ENCODE data around the gene WDR74. TPM values are rescaled to one million over a fixed set of nuclear protein-coding genes. Genes with fewer than 3 reads are reported as not detected.

Gene WDR74
- total and polyA plus RNA-seq, 4 donors: 13.5 to 53.9 (median 39.1) TPM

Small RNAs within 50 kb of the gene (microRNA-seq; reads per million reads assigned to microRNA genes)
- gene MIR6514 (0 to 4.2 reads per million in 2 donors), gene MIR6748 (0 to 0.60 reads per million in 2 donors)

Other genes starting within 250 kb of the WDR74 start
- 10 to 100 TPM; 14.8 to 14.9 TPM for gene TUT1, start 248.1 kb downstream of the WDR74 start, total RNA-seq
- gene TUT1, start 248.1 kb downstream of the WDR74 start, polyA plus RNA-seq: 10 to 100 TPM in 1 of 2 donors, 1 to 10 TPM in 1; 1.6 to 10.8 TPM
- 10 to 100 TPM; 80.1 to 87.9 TPM for gene MTA2, start 237.7 kb downstream of the WDR74 start, total RNA-seq
- gene MTA2, start 237.7 kb downstream of the WDR74 start, polyA plus RNA-seq: 10 to 100 TPM; 13.5 to 40.3 TPM
- gene EML3, start 226.8 kb downstream of the WDR74 start, total RNA-seq: 100 to 1,000 TPM in 1 of 2 donors, 10 to 100 TPM in 1; 93.7 to 134 TPM
- gene EML3, start 226.8 kb downstream of the WDR74 start, polyA plus RNA-seq: 100 to 1,000 TPM in 1 of 2 donors, 10 to 100 TPM in 1; 15.7 to 182 TPM
- gene ROM1, start 226.3 kb downstream of the WDR74 start, total RNA-seq: 10 to 100 TPM in 1 of 2 donors, 1 to 10 TPM in 1; 9.0 to 15.6 TPM
- 10 to 100 TPM; 33.2 to 33.9 TPM for gene ROM1, start 226.3 kb downstream of the WDR74 start, polyA plus RNA-seq
- gene B3GAT3, start 217.6 kb downstream of the WDR74 start, total RNA-seq: 10 to 100 TPM; 26.7 to 39.7 TPM
- 10 to 100 TPM; 12.6 to 45.2 TPM for gene B3GAT3, start 217.6 kb downstream of the WDR74 start, polyA plus RNA-seq
- 100 to 1,000 TPM; 196 to 206 TPM for gene GANAB, start 193.0 kb downstream of the WDR74 start, total RNA-seq
- gene GANAB, start 193.0 kb downstream of the WDR74 start, polyA plus RNA-seq: 100 to 1,000 TPM in 1 of 2 donors, 10 to 100 TPM in 1; 41.2 to 117 TPM
- gene INTS5, start 186.3 kb downstream of the WDR74 start, total RNA-seq: 10 to 100 TPM; 12.5 to 13.3 TPM
- gene INTS5, start 186.3 kb downstream of the WDR74 start, polyA plus RNA-seq: 1 to 10 TPM; 3.8 to 6.2 TPM
- gene C11orf98, start 174.4 kb downstream of the WDR74 start, total RNA-seq: 10 to 100 TPM; 23.1 to 27.7 TPM
- 100 to 1,000 TPM in 1 of 2 donors, 10 to 100 TPM in 1; 79.3 to 121 TPM for gene C11orf98, start 174.4 kb downstream of the WDR74 start, polyA plus RNA-seq
- 10 to 100 TPM; 11.1 to 11.7 TPM for gene CSKMT, start 174.3 kb downstream of the WDR74 start, total RNA-seq
- gene CSKMT, start 174.3 kb downstream of the WDR74 start, polyA plus RNA-seq: 10 to 100 TPM in 1 of 2 donors, 1 to 10 TPM in 1; 8.8 to 16.3 TPM
- gene UQCC3, start 167.9 kb downstream of the WDR74 start, total RNA-seq: 1 to 10 TPM; 3.0 to 4.8 TPM
- 10 to 100 TPM in 1 of 2 donors, 1 to 10 TPM in 1; 5.8 to 12.7 TPM for gene UQCC3, start 167.9 kb downstream of the WDR74 start, polyA plus RNA-seq
- gene LBHD1, start 167.3 kb downstream of the WDR74 start, total RNA-seq: 1 to 10 TPM; 3.6 to 8.6 TPM
- gene LBHD1, start 167.3 kb downstream of the WDR74 start, polyA plus RNA-seq: 1 to 10 TPM; 2.3 to 7.6 TPM
- 10 to 100 TPM; 84.1 to 85.4 TPM for gene UBXN1, start 160.5 kb downstream of the WDR74 start, total RNA-seq
- gene UBXN1, start 160.5 kb downstream of the WDR74 start, polyA plus RNA-seq: 100 to 1,000 TPM; 186 to 224 TPM
- gene LRRN4CL, start 150.1 kb downstream of the WDR74 start, total RNA-seq: 10 to 100 TPM in 1 of 2 donors, 1 to 10 TPM in 1; 8.5 to 24.5 TPM
- gene LRRN4CL, start 150.1 kb downstream of the WDR74 start, polyA plus RNA-seq: under 1 TPM in 1 of 2 donors, not detected in 1; 0.10 TPM
- 10 to 100 TPM; 22.3 to 31.5 TPM for gene BSCL2, start 132.2 kb downstream of the WDR74 start, total RNA-seq
- gene BSCL2, start 132.2 kb downstream of the WDR74 start, polyA plus RNA-seq: 10 to 100 TPM; 38.7 to 61.8 TPM
- gene GNG3, start 131.9 kb downstream of the WDR74 start, total RNA-seq: not detected
- gene GNG3, start 131.9 kb downstream of the WDR74 start, polyA plus RNA-seq: under 1 TPM in 1 of 2 donors, not detected in 1; 0.33 TPM
- gene HNRNPUL2, start 112.1 kb downstream of the WDR74 start, total RNA-seq: 10 to 100 TPM; 46.9 to 47.2 TPM
- gene HNRNPUL2, start 112.1 kb downstream of the WDR74 start, polyA plus RNA-seq: 10 to 100 TPM; 31.5 to 43.6 TPM
- 10 to 100 TPM; 21.1 to 32.4 TPM for gene TTC9C, start 111.1 kb downstream of the WDR74 start, total RNA-seq
- gene TTC9C, start 111.1 kb downstream of the WDR74 start, polyA plus RNA-seq: 10 to 100 TPM; 17.3 to 40.7 TPM
- gene ZBTB3, start 85.4 kb downstream of the WDR74 start, total RNA-seq: 1 to 10 TPM; 9.7 to 9.8 TPM
- 1 to 10 TPM; 2.9 to 3.9 TPM for gene ZBTB3, start 85.4 kb downstream of the WDR74 start, polyA plus RNA-seq
- gene POLR2G, start 78.0 kb downstream of the WDR74 start, total RNA-seq: 10 to 100 TPM; 40.0 to 50.3 TPM
- gene POLR2G, start 78.0 kb downstream of the WDR74 start, polyA plus RNA-seq: 100 to 1,000 TPM in 1 of 2 donors, 10 to 100 TPM in 1; 80.4 to 109 TPM
- gene TAF6L, start 68.2 kb downstream of the WDR74 start, total RNA-seq: 10 to 100 TPM; 13.2 to 21.3 TPM
- gene TAF6L, start 68.2 kb downstream of the WDR74 start, polyA plus RNA-seq: 10 to 100 TPM; 14.5 to 43.5 TPM
- 10 to 100 TPM; 26.8 to 31.0 TPM for gene TMEM179B, start 52.2 kb downstream of the WDR74 start, total RNA-seq
- gene TMEM179B, start 52.2 kb downstream of the WDR74 start, polyA plus RNA-seq: 10 to 100 TPM; 29.2 to 55.9 TPM
- 10 to 100 TPM in 1 of 2 donors, 1 to 10 TPM in 1; 6.0 to 12.6 TPM for gene TMEM223, start 47.6 kb downstream of the WDR74 start, total RNA-seq
- 10 to 100 TPM; 10.4 to 10.6 TPM for gene TMEM223, start 47.6 kb downstream of the WDR74 start, polyA plus RNA-seq
- gene NXF1, start 34.1 kb downstream of the WDR74 start, total RNA-seq: 10 to 100 TPM; 82.4 to 99.9 TPM
- gene NXF1, start 34.1 kb downstream of the WDR74 start, polyA plus RNA-seq: 100 to 1,000 TPM in 1 of 2 donors, 10 to 100 TPM in 1; 26.8 to 455 TPM
- gene STX5, start 7.5 kb downstream of the WDR74 start, total RNA-seq: 10 to 100 TPM; 42.6 to 46.4 TPM
- 10 to 100 TPM; 19.2 to 44.0 TPM for gene STX5, start 7.5 kb downstream of the WDR74 start, polyA plus RNA-seq
- not detected for gene TEX54, start 6.7 kb downstream of the WDR74 start, total RNA-seq
- gene TEX54, start 6.7 kb downstream of the WDR74 start, polyA plus RNA-seq: 1 to 10 TPM in 1 of 2 donors, not detected in 1; 5.5 TPM
- 100 to 1,000 TPM in 1 of 2 donors, 10 to 100 TPM in 1; 98.6 to 107 TPM for gene SLC3A2, start 41.3 kb upstream of the WDR74 start, total RNA-seq
- 10 to 100 TPM; 31.8 to 74.8 TPM for gene SLC3A2, start 41.3 kb upstream of the WDR74 start, polyA plus RNA-seq
- not detected for gene CHRM1, start 81.8 kb upstream of the WDR74 start, total RNA-seq
- gene CHRM1, start 81.8 kb upstream of the WDR74 start, polyA plus RNA-seq: not detected
- gene SLC22A6, start 145.4 kb upstream of the WDR74 start, total RNA-seq: not detected
- gene SLC22A6, start 145.4 kb upstream of the WDR74 start, polyA plus RNA-seq: under 1 TPM in 1 of 2 donors, not detected in 1; 0.25 TPM
- gene SLC22A8, start 176.3 kb upstream of the WDR74 start, total RNA-seq: not detected
- gene SLC22A8, start 176.3 kb upstream of the WDR74 start, polyA plus RNA-seq: not detected